Stimulated activated CD4-positive, alpha-beta T cell treated with anti-CD3 and anti-CD28 coated beads, Interleukin-12 subunit alpha, Interleukin-12 subunit beta, amount 100 ng/mL, for 24 hours (primary cell): ENCODE measurements around the gene SEC14L3.

ENCODE experiments used
- DNase-seq, 2 experiments: peaks; one replicate each; pipeline ENCODE4 v3.0.0-alpha.2; 2020; ENCODE audit warnings: low read depth in 2 of 2

Gene SEC14L3

DNA sequence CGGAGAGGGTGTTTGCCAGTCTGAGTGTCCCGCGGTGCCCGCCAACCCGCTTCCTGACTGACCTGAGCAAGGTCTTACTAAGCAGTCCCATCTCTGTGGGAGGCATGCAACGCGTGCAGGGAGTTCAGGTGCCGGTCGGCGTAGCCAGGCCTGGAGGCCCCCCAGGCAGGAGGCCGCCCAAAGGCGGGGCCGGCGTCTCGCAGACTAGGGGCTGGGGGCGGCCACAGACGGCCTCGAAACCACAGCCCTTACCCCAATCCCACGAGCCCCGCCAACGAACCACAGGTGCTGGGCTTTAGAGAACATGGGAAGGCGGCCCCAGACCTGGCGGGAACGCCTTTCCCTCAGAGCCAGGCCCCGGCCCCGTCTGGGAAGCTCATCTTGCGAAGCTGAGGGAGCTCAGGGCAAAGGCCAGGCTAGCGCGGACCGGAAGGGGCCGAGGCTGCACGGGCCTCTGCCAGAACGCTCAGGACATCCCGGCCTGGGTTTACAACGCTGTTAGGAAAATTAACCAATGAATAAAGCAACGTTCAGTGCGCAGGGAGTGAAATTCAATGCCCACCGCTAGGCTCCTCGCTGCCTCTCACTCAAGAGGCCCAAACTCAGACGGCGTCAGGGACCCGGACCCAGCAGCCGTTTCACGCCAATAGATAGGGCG, 48.4 kb downstream of the SEC14L3 start:
- DNase-seq: peak; percentile 37 to 50

GRCh38 chr22:30422481-30423300, 49.1 kb downstream of the SEC14L3 start:
- peak; percentile 17 to 47 for DNase-seq

DNA sequence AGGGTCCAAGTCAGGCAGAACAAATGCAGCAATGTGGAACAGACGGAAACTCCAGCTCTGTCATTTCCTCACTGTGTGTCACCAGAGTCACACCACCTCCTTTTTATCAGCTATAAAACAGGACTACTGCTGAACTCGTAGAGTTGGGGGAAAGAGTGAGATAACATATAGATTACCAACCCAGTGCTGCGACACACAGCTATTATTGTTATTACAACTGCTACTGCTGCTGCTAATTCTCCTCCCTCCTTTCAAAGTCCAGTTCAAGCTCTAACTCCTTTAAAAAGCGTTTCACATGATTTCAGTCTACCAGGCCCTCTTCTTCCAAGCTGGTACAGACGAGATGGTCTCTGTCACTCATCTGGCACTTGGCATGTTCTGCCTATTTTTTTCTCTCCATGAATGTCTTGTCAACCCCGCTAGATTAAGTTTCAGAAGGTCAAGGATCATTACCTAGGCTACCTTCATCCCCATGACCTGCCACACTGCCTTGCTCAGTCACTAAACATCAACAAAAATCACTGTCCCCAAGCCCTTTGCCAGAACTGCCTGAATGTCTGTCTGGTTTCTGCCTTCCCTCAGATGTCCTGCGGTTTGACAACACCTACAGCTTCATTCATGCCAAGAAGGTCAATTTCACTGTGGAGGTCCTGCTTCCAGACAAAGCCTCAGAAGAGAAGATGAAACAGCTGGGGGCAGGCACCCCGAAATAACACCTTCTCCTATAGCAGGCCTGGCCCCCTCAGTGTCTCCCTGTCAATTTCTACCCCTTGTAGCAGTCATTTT, 49.9 kb downstream of the SEC14L3 start:
- DNase-seq: no peak

DNA sequence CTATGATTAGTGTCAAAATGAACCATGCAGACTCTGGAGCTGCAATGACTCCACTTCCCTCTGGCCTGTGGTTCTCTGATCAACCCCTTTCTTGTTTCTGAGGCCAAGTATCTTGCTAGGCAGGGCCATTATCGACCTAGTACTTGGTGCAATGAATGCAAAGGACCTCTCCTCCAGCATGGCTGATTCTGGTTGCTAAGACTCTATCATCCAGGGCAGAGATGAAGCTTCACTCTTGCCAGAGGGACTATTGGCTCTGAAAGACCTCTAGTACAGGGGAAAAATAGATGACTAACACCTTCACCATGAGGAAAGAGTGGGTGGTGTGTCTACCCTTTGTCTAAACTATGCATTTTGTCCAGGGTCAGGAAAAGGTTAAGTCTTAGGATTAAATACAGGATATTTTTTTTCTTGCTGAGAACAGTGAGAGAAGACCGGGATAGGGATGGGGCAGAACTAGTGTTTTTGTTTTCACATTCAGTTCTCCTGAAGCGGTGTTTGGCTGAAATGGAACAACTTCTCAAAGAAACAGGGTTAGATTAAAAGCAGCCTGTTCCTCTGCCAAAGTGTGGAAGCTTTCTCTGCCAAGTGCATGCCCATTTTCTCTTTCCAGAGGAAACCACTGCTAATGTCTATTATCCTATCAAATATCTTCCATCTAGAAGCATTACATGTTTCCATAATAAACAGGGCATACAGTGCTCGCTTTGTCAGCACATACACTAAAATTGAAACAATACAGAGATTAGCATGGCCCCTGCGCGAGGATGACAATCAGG, 51.3 kb downstream of the SEC14L3 start:
- DNase-seq: no peak

DNA sequence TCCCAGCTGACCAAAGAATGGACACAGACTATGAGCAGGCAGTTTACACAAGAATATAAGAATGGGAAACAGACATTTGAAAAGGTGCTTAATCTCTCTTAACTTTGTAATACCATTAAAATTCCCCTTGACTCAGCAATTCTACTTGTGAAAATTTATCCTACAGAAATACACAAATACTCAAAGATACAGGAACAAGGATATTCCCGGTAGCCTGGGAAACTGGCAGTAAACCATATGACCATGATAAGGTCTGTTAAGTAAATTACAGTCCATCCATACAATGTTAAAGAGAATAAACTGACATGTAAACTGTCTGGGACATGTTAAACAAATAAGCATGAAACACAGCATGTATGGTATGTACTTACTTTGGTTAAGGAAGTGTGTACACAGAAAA, 55.0 kb downstream of the SEC14L3 start:
- DNase-seq: no peak

- no peak for DNase-seq
Measured at GRCh38 chr22:30416403-30416802, 55.4 kb downstream of the SEC14L3 start.

DNA sequence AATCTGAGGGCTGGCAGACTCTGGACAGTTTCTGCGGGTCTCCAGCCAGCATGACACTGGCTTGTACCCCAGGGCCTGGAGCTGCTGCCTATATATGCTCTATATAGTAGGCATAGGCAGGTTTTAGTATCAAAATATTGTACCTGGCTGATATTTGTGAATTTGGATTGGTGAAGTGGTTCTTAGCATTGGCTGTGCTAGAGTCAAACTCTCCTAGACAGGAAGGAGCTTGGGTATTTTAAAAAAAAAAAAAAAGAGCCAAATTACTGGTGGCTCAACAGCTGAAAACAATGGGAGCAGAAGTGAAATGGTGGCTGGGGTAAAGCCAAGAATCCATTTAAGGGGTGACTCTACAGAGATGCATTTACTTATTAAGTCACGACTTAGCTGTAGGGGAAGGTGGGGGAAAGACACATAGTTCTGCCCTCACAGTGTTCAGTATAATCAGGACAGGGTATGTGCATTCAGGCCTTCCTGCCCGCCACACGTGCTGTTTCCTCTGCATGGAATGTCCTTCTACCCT, 57.2 kb downstream of the SEC14L3 start:
- DNase-seq: no peak

DNA sequence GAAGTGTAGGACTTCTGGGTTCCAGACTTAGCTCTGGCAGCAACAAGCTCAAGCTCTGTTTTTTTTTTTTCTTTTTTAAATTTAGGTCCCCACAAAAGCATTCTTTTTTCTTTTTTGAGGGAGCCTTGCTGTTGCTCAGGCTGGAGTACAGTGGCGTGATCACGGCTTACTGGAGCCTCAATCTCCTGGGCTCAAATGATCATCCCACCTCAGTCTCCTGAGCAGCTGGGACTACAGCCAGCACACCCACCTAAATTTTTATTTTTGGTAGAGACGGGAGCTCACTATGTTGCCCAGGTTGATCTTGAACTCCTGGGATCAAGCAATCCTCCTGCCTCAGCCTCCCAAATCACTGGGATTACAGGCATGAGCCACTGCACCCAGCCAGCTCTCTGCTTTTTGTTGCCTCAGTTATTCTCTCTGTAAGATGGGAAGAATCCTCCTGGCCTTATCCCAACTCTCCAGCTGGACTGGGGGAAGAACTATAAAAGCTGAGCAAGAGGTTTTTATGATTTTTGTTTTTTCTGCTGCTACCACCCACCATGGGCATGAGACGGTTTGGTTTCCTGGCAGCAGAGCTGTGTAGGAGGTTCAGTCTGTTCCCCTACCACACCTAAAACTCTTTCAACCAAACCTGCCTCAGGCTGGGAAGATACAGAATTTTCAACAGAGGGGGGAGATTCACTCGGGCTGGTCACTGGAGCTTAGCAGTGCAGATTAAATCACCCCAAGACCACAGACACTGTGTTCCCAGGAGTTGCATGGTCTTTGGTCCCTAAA, 57.9 kb downstream of the SEC14L3 start:
- DNase-seq: no peak

DNA sequence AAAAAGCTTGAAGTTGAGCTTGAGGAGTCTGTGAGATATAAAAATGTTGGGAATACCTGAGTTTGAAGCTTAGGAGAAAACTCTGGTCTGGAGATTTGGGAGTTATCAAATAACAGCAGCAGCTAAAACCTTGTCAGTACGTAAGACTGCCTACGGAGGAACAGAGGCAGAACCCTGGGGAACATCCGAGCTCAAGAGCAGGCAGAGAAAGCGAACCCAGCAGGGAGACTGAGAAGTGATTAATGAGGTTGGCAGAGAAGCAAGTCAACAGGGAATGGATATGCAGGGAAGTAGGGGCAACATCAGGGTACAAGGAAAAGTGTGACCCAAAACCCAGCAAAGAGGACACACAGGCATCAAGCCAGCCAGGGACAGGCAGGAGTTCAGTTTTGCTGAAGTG, 58.8 kb downstream of the SEC14L3 start:
- no peak for DNase-seq

DNA sequence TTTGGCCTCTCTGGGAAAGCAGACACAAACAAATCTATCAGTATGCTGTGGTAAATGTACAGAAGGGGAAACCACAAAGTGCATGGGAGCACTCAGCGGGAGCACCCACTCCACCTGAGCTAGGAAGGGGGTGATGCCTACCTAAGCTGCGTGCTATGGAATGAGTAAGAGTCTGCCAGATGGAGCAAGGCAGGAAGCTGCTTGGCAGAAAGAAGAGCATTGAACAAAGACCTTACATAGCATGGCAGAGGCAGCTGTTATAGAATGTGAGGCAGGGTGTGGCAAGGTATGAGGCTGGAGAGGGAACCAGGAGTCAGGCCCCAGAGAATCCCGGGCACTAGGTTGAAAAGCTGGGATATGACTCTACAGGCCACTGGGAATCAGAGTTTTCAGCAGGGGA, 60.0 kb downstream of the SEC14L3 start:
- DNase-seq: no peak
